DND-41 (cell line): ENCODE data around the gene RGL4.

ENCODE experiments used
- ATAC-seq: fragments of 200-7000 bp; cut with Tn5 transposase; 3 replicates; pipeline ENCODE4 v1.9.1; 2021; ENCODE audit warnings: low read depth; ENCODE audit not compliant: insufficient read depth
- DNase-seq: peaks from one replicate; pipeline ENCODE4 v3.0.0-alpha.2; 2020
- H2AFZ ChIP-seq: 2 replicates; pipeline ENCODE4 v1.6.0; 2012; ENCODE audit warnings: low read depth, low read length
- H3K27ac ChIP-seq: 2 replicates; pipeline ENCODE4 v1.5.1; 2012; ENCODE audit warnings: low read length, inconsistent platforms
- H3K27me3 ChIP-seq: fragments of 200-600 bp; sonication (generic); 2 replicates; pipeline ENCODE4 v1.6.0; 2012; ENCODE audit warnings: low read length, mild to moderate bottlenecking, inconsistent platforms; ENCODE audit not compliant: insufficient read depth, poor library complexity
- H3K36me3 ChIP-seq: 2 replicates; pipeline ENCODE4 v1.5.1; 2012; ENCODE audit warnings: low read length, inconsistent platforms; ENCODE audit not compliant: insufficient read depth
- H3K4me1 ChIP-seq: 2 replicates; pipeline ENCODE4 v1.5.1; 2012; ENCODE audit warnings: mild to moderate bottlenecking, low read length; ENCODE audit not compliant: insufficient read depth
- H3K4me2 ChIP-seq: 2 replicates; pipeline ENCODE4 v1.6.0; 2012; ENCODE audit warnings: mild to moderate bottlenecking, moderate library complexity, low read length, inconsistent platforms; ENCODE audit not compliant: insufficient read depth
- H3K4me3 ChIP-seq, 2 experiments: fragments of 200-600 bp in 1 of 2; shearing (Covaris generic) in 1 of 2; 2 replicates each; pipeline ENCODE4 v1.5.1; 2012 to 2016; ENCODE audit warnings: inconsistent platforms in 2 of 2, low read length in 2 of 2, mild to moderate bottlenecking in 2 of 2, low read depth in 1 of 2, moderate library complexity in 1 of 2
- H3K79me2 ChIP-seq: 2 replicates; pipeline ENCODE4 v1.6.0; 2012; ENCODE audit warnings: low read length, inconsistent platforms; ENCODE audit not compliant: insufficient read depth
- H3K9ac ChIP-seq: 2 replicates; pipeline ENCODE4 v1.6.0; 2012; ENCODE audit warnings: low read depth, mild to moderate bottlenecking, inconsistent platforms, low read length, moderate library complexity
- H3K9me3 ChIP-seq: 2 replicates; pipeline ENCODE4 v1.5.1; 2012; ENCODE audit warnings: low read length, moderate library complexity, mild to moderate bottlenecking, inconsistent platforms; ENCODE audit not compliant: insufficient read depth, severe bottlenecking
- H4K20me1 ChIP-seq: 2 replicates; pipeline ENCODE4 v1.6.0; 2012; ENCODE audit warnings: low read length; ENCODE audit not compliant: insufficient read depth
- CTCF ChIP-seq: IDR thresholded peaks from 2 replicates; pipeline ENCODE4 v1.5.1; 2012; ENCODE audit warnings: borderline replicate concordance, low read length, moderate library complexity, mild to moderate bottlenecking; ENCODE audit not compliant: poor library complexity, severe bottlenecking; ENCODE audit errors: extremely low read depth
- EZH2 ChIP-seq: IDR thresholded peaks from 3 replicates; pipeline ENCODE4 v1.6.1; 2012; ENCODE audit warnings: borderline replicate concordance, low read depth, mild to moderate bottlenecking, moderate library complexity, low read length, inconsistent platforms; ENCODE audit not compliant: severe bottlenecking

Gene RGL4

GRCh38 chr22:23744001-23744400, 53.2 kb downstream of the RGL4 start:
- Histone ChIP-seq H3K9me3 (no peaks in the 10 kb centered on the region), H2AFZ (no peak overlapping the region), H3K27me3 (no peaks in the 10 kb centered on the region), H4K20me1 (peaks cover 3% of the 10 kb centered on the region; the same call in 1 of the 2 replicates), H3K4me3 (no peak overlapping the region), H3K27ac (no peak overlapping the region), H3K36me3 (peaks cover 35% of the 10 kb centered on the region), H3K79me2 (peaks cover 4% of the 10 kb centered on the region), H3K4me1 (no peaks in the 10 kb centered on the region), H3K4me2 (no peak overlapping the region), H3K9ac (no peak overlapping the region)
- TF ChIP-seq CTCF (no peak), EZH2 (no peak)
- no peak for ATAC-seq
- no peak for DNase-seq

GRCh38 chr22:23744485-23744884, 53.7 kb downstream of the RGL4 start:
- Histone ChIP-seq H2AFZ (no peak overlapping the region), H3K4me3 (no peak overlapping the region), H3K9me3 (no peaks in the 10 kb centered on the region), H3K4me2 (no peak overlapping the region), H3K27me3 (no peaks in the 10 kb centered on the region), H3K27ac (no peak overlapping the region), H3K36me3 (peaks cover 35% of the 10 kb centered on the region), H4K20me1 (peaks cover 3% of the 10 kb centered on the region; the same call in 1 of the 2 replicates), H3K4me1 (peaks cover 1% of the 10 kb centered on the region), H3K9ac (no peak overlapping the region), H3K79me2 (peaks cover 4% of the 10 kb centered on the region)
- TF ChIP-seq CTCF (no peak), EZH2 (no peak)
- no peak for DNase-seq
- no peak for ATAC-seq

GRCh38 chr22:23745791-23746190, 55.0 kb downstream of the RGL4 start:
- H4K20me1 ChIP-seq: peaks cover 3% of the 10 kb centered on the region; the same call in 1 of the 2 replicates
- H3K27ac ChIP-seq: no peak overlapping the region
- ATAC-seq: no peak

More at GRCh38 chr22:23745791-23746190, 55.0 kb downstream of the RGL4 start:
- peaks cover 15% of the 10 kb centered on the region for H3K79me2 ChIP-seq
- TF ChIP-seq CTCF: no peak
- TF ChIP-seq EZH2: no peak
- H3K9me3 ChIP-seq: no peaks in the 10 kb centered on the region
- no peak for DNase-seq
- H3K4me3 ChIP-seq: no peak overlapping the region
- H3K4me1 ChIP-seq: peaks cover 13% of the 10 kb centered on the region
- H2AFZ ChIP-seq: no peak overlapping the region
- H3K27me3 ChIP-seq: no peaks in the 10 kb centered on the region
- H3K4me2 ChIP-seq: no peak overlapping the region
- peaks cover 35% of the 10 kb centered on the region for H3K36me3 ChIP-seq
- no peak overlapping the region for H3K9ac ChIP-seq
